Uterus (tissue), 4 donors: ENCODE measurements around the gene NT5C1A. TPM values are rescaled to one million over a fixed set of nuclear protein-coding genes. Genes with fewer than 3 reads are reported as not detected.
A peak's percentile ranks its signal among the peaks of the same experiment; 100 is the strongest.

Experiments
- DNase-seq, 2 donors: peaks; one replicate each; pipeline ENCODE4 v3.0.0-alpha.2; 2019 to 2020
- H3K27ac ChIP-seq, 2 donors: fragments of 200-600 bp; sonication (generic); 1 replicate in 1 of 2; 2 replicates in 1 of 2; pipeline ENCODE4 v1.5.1; 2016 to 2018
- H3K27me3 ChIP-seq, 2 donors: fragments of 200-600 bp; sonication (generic); one replicate each; pipeline ENCODE4 v1.5.1; 2018 to 2019; ENCODE audit warnings: control low read depth in 1 of 2
- H3K36me3 ChIP-seq, 2 donors: fragments of 200-600 bp; sonication (generic); one replicate each; pipeline ENCODE4 v1.5.1; 2019; ENCODE audit warnings: control low read depth in 1 of 2
- H3K4me1 ChIP-seq, 2 donors: fragments of 200-600 bp; sonication (generic); one replicate each; pipeline ENCODE4 v1.5.1; 2018 to 2019; ENCODE audit warnings: control low read depth in 1 of 2
- H3K4me3 ChIP-seq, 2 donors: fragments of 200-600 bp; sonication (generic); 1 replicate in 1 of 2; 2 replicates in 1 of 2; pipeline ENCODE4 v1.5.1; 2018 to 2019; ENCODE audit warnings: mild to moderate bottlenecking in 1 of 2
- H3K9me3 ChIP-seq, 2 donors: fragments of 200-600 bp; sonication (generic); one replicate each; pipeline ENCODE4 v1.5.1; 2019; ENCODE audit warnings: control low read depth in 1 of 2
- POLR2A ChIP-seq, 2 donors: fragments of 450-650 bp; IDR thresholded peaks; one replicate each; pipeline ENCODE4 v1.6.1; 2016; ENCODE audit warnings: antibody characterized with exemption in 2 of 2, mild to moderate bottlenecking in 1 of 2, moderate library complexity in 1 of 2
- intact Hi-C: fragments of 100-400 bp; cut with DNase I; formaldehyde crosslinking; loops from one replicate; pipeline ENCODE4 v1.15.1; 2023; ENCODE audit warnings: low total_unique reads
- total RNA-seq, 4 donors: library from RNA; depleted of rRNA in 3 of 4; stranded (reverse); fragments of >200 nt in 3 of 4; gene quantifications; one replicate each; pipeline versions ENCODE4 v1.1.0 to v1.2.4, GENCODE V29; 2014 to 2023
- TF ChIP-seq, protein P1 (sequence below), 4 experiments: fragments of 200-600 bp in 2 of 4; fragments of 450-650 bp in 2 of 4; sonication (generic) in 2 of 4; IDR thresholded peaks; one replicate each; pipeline ENCODE4 v1.5.1; 2016 to 2019; ENCODE audit warnings: antibody characterized with exemption in 4 of 4, mild to moderate bottlenecking in 2 of 4, moderate library complexity in 1 of 4
- donor health status: DM: yes; HTN: yes; CAD: no.

Gene NT5C1A
- total RNA-seq, 4 donors from 2014 or later = 1.1 to 1.8 TPM; not detected in 2

DNA sequence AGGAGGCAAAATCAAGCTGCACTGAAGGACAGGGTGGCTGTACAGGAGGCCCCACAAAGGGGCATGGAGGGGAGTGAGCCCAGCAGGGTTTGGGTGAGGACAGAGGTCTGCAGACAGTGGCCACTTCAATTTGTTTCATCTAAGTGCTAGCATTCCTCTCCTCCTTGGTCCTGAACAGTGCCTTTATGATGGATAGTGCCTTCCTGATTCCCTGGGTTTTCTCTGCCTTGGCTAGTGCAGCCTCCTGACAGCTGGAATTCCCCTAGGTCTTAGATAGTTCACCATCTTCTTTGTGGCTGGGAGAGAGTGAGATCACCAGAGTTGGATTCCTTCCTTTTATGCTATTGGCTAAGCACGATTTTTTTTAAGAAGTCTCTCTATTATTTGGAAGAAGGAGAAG lies 23.1 kb upstream of the NT5C1A start:
- TF ChIP-seq, protein P1, sequence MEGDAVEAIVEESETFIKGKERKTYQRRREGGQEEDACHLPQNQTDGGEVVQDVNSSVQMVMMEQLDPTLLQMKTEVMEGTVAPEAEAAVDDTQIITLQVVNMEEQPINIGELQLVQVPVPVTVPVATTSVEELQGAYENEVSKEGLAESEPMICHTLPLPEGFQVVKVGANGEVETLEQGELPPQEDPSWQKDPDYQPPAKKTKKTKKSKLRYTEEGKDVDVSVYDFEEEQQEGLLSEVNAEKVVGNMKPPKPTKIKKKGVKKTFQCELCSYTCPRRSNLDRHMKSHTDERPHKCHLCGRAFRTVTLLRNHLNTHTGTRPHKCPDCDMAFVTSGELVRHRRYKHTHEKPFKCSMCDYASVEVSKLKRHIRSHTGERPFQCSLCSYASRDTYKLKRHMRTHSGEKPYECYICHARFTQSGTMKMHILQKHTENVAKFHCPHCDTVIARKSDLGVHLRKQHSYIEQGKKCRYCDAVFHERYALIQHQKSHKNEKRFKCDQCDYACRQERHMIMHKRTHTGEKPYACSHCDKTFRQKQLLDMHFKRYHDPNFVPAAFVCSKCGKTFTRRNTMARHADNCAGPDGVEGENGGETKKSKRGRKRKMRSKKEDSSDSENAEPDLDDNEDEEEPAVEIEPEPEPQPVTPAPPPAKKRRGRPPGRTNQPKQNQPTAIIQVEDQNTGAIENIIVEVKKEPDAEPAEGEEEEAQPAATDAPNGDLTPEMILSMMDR (IDR thresholded peaks at IDR 0.05) = no peak
- TF ChIP-seq POLR2A (IDR thresholded peaks at IDR 0.05) = no peak
- DNase-seq = no peak
- H3K9me3 ChIP-seq = no peaks in the 10 kb centered on the region
- no peak overlapping the region for H3K27ac ChIP-seq
- peaks cover 13% of the 10 kb centered on the region in 2 donors for H3K27me3 ChIP-seq
- intact Hi-C loops = no loop called here
- peaks cover 0 to 13% of the 10 kb centered on the region in 2 donors for H3K4me1 ChIP-seq
- no peaks in the 10 kb centered on the region for H3K36me3 ChIP-seq
- no peak overlapping the region for H3K4me3 ChIP-seq

DNA sequence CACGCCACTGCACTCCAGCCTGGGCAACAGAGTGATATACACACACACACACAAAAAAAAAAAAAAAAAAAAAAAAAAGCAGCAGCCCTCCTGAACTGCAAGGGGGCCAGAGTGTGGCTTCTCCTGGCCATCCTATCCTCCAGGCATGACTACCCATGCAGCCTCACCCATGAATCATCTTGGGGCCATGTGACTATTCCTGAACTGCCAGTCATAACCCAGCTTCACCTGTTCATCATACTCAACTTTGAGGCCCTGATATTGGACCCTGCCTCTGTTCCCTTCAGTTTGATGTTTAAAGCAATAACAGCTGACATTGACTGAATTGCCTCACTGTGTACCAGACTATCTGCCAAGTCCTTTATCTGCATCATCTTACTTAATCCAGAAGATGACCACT lies 22.1 kb upstream of the NT5C1A start:
- H3K27ac ChIP-seq = no peak overlapping the region
- H3K27me3 ChIP-seq = peaks cover 13% of the 10 kb centered on the region in 2 donors
- H3K36me3 ChIP-seq = no peaks in the 10 kb centered on the region
- H3K9me3 ChIP-seq = no peaks in the 10 kb centered on the region
- intact Hi-C loops = no loop called here
- no peak overlapping the region for H3K4me3 ChIP-seq
- peaks cover 0 to 13% of the 10 kb centered on the region in 2 donors for H3K4me1 ChIP-seq
- DNase-seq = no peak
- no peak for TF ChIP-seq POLR2A (IDR thresholded peaks at IDR 0.05)
- TF ChIP-seq, protein P1 (IDR thresholded peaks at IDR 0.05) = no peak

DNA sequence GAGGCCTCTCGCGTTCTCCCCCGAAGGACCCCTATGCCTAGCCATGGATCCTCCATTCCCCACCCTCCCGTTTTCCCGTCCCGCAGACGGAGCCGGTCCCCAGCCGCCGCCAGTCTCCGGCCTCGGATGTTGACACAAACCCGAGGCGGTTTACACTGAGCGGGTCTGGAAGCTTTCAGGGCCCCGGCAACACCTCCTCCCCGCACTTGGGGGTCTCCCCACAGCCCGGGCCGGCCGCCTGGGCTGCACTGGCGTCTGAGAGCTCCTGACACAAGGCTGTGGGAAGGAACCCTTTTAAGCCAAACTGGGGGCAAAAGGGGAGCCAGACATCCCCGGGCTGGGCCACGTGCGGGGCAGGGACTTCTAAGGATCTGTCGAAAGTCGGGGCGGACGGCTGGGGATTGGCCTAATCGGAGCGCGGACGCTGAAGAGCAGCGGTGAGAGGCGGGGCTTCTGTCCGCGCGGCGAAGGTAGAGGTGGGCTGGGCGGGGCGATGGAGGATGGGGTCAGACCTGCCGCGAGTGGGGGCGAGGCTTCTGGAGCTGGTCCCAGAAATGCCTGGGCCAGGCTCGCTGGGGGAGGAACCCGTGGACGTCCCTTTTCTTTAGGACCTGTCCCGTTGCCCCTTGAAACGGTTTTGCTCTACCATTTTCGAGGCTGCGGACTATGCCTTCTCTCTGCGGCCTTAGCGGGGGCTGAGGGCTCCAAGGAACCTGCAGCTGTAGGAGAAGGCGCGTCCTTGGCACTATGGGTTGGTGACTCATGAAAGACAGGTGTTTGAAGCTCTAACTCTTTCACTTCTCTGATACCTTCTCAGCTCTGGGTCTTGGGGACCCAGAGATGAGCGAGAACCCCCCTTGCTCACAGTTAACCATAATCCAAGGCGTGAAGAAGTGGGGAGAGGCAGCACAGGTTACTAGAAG lies 20.5 kb upstream of the NT5C1A start:
- Histone ChIP-seq H3K27ac (no peak overlapping the region), H3K4me3 (peak overlapping the region in 1 of 2 donors; percentile 44), H3K9me3 (no peaks in the 10 kb centered on the region), H3K27me3 (peaks cover 13% of the 10 kb centered on the region in 2 donors), H3K4me1 (peaks cover 0 to 13% of the 10 kb centered on the region in 2 donors), H3K36me3 (no peaks in the 10 kb centered on the region)
- intact Hi-C loops = no loop called here
- no peak for TF ChIP-seq POLR2A (IDR thresholded peaks at IDR 0.05)
- TF ChIP-seq, protein P1 (IDR thresholded peaks at IDR 0.05) = no peak
- no peak for DNase-seq

DNA sequence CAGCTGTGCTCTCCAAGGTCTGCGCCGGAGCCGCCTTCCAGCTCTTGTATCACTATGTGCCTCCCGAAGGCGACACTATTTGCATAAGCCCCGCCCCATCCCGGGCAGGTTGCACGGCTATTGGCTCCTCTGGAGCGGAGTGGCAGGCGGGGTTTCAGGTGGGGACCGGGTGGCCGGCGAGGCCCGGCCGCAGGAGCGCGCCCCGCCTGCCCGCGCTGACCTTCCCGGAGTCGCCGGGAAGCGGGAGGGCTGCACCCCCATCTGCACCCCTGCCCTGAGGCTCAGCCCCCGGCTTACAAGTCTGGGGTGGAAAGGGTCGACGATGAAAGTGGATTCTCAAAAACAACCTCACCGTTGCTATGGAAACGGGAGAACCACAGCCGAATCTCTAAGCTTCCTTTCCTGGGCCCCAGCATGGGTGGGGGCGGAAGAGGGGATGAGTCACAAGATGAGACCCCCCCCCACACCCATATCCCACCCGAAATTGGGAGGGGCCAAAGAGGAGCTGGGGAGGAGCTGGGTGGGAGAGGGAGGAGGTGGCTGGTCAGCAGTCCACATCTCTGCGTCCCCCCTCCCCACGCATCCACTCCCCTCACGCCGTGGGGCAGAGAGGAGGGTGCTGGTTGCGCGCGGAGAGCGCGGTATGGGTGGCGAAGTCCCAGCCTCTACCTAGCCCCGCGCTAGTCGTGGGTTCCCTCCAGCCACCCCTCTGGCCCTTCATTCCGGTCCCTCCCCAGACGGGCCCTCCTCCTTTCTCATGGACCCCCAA lies 19.7 kb upstream of the NT5C1A start, which contains the start of gene HPCAL4:
TSS of gene HPCAL4 (minus strand) at position 51 of the 769 bp plus-strand sequence. CDS start 6,830 bp downstream, outside the sequence.
- no peak for TF ChIP-seq POLR2A (IDR thresholded peaks at IDR 0.05)
- TF ChIP-seq, protein P1 (IDR thresholded peaks at IDR 0.05) = no peak
- H3K4me1 ChIP-seq = peaks cover 0 to 13% of the 10 kb centered on the region in 2 donors
- no peaks in the 10 kb centered on the region for H3K9me3 ChIP-seq
- peak within 1 kb of the TSS; percentile 12 to 44 for H3K4me3 ChIP-seq
- H3K27me3 ChIP-seq = peaks cover 13% of the 10 kb centered on the region in 2 donors
- intact Hi-C loops = no loop called here
- no peaks in the 10 kb centered on the region for H3K36me3 ChIP-seq
- DNase-seq = peak; percentile 75 to 78
- no peak within 1 kb of the TSS for H3K27ac ChIP-seq
